Measurements from ENCODE around the gene TAS2R10.
"Not testable (repeated sequence)": the region's sequence is repeated elsewhere in the genome, so short reads cannot be mapped to it uniquely, and the experiment has no call there.

Gene TAS2R10

GRCh38 chr12:10826258-10826657 lies at the start of gene TAS2R10:
TAS2R10 (minus strand) TSS chr12:10826358; CDS start chr12:10826269, 89 bp downstream.
- no peak for DNase-seq (ENCODE audit: low read depth in 2 of 2)

GRCh38 chr12:10873378-10873777 lies 47.2 kb upstream of the TAS2R10 start:
- no peak for DNase-seq (ENCODE audit: low read depth in 2 of 2)

GRCh38 chr12:10867381-10867780 lies 41.2 kb upstream of the TAS2R10 start:
- no peak for DNase-seq (ENCODE audit: low read depth in 2 of 2)

GRCh38 chr12:10863512-10864218 lies 37.5 kb upstream of the TAS2R10 start:
- no peak for DNase-seq (ENCODE audit: low read depth in 2 of 2)

GRCh38 chr12:10861366-10861765 lies 35.2 kb upstream of the TAS2R10 start:
- no peak for DNase-seq (ENCODE audit: low read depth in 2 of 2)

GRCh38 chr12:10855807-10856206 lies 29.6 kb upstream of the TAS2R10 start:
- DNase-seq (ENCODE audit: low read depth in 2 of 2) = no peak

- no peak for DNase-seq (ENCODE audit: low read depth in 2 of 2)
Measured at GRCh38 chr12:10853776-10854175, 27.6 kb upstream of the TAS2R10 start.

GRCh38 chr12:10851243-10851858 lies 25.2 kb upstream of the TAS2R10 start:
- no peak for DNase-seq (ENCODE audit: low read depth in 2 of 2)

- DNase-seq (ENCODE audit: low read depth in 2 of 2) = no peak
Measured at GRCh38 chr12:10849425-10849878, 23.3 kb upstream of the TAS2R10 start, which contains the start of gene PRR4. PRR4 (minus strand) TSS chr12:10849475; CDS start chr12:10849437, 38 bp downstream.

- no peak for DNase-seq (ENCODE audit: low read depth in 2 of 2)
Measured at GRCh38 chr12:10847744-10848143, 21.6 kb upstream of the TAS2R10 start.

- no peak for DNase-seq (ENCODE audit: low read depth in 2 of 2)
Measured at GRCh38 chr12:10842862-10843261, 16.7 kb upstream of the TAS2R10 start.

GRCh38 chr12:10838461-10838860 lies 12.3 kb upstream of the TAS2R10 start:
- no peak for DNase-seq (ENCODE audit: low read depth in 2 of 2)

- no peak for DNase-seq (ENCODE audit: low read depth in 2 of 2)
Measured at GRCh38 chr12:10829994-10830393, 3.8 kb upstream of the TAS2R10 start.

- DNase-seq (ENCODE audit: low read depth in 2 of 2) = no peak
Measured at GRCh38 chr12:10824957-10825356, 1.2 kb downstream of the TAS2R10 start.

GRCh38 chr12:10811883-10812536 lies 14.1 kb downstream of the TAS2R10 start:
- no peak for DNase-seq (ENCODE audit: low read depth in 2 of 2)

- no peak for DNase-seq (ENCODE audit: low read depth in 2 of 2)
Measured at GRCh38 chr12:10810068-10810467, 16.1 kb downstream of the TAS2R10 start, which contains the start of gene TAS2R9. TAS2R9 (minus strand) TSS chr12:10810168; CDS start chr12:10810075, 93 bp downstream.

- no peak for DNase-seq (ENCODE audit: low read depth in 2 of 2)
Measured at GRCh38 chr12:10807186-10807585, 19.0 kb downstream of the TAS2R10 start, which contains the start of gene TAS2R8. TAS2R8 (minus strand) TSS chr12:10807286; CDS start chr12:10806980, 306 bp downstream.

GRCh38 chr12:10802587-10802986 lies 23.6 kb downstream of the TAS2R10 start, which contains the start of gene TAS2R7:
TAS2R7 (minus strand) TSS chr12:10802627; CDS start chr12:10802570, 57 bp downstream.
- no peak for DNase-seq (ENCODE audit: low read depth in 2 of 2)

- no peak for DNase-seq (ENCODE audit: low read depth in 2 of 2)
Measured at GRCh38 chr12:10801741-10802140, 24.4 kb downstream of the TAS2R10 start.

- DNase-seq (ENCODE audit: low read depth in 2 of 2) = no peak
Measured at GRCh38 chr12:10794222-10794621, 31.9 kb downstream of the TAS2R10 start.

- not testable (repeated sequence) for DNase-seq (ENCODE audit: low read depth in 2 of 2)
Measured at GRCh38 chr12:10791769-10792168, 34.4 kb downstream of the TAS2R10 start.

- no peak for DNase-seq (ENCODE audit: low read depth in 2 of 2)
Measured at GRCh38 chr12:10783252-10783651, 42.9 kb downstream of the TAS2R10 start.

All from stimulated activated CD4-positive, alpha-beta T cell treated with anti-CD3 and anti-CD28 coated beads, Interleukin-15, amount 100 ng/mL, for 48 hours (primary cell).